Central memory CD4-positive, alpha-beta T cell (primary cell): ENCODE results near the gene BCDIN3D.
"Not testable (repeated sequence)": the region's sequence is repeated elsewhere in the genome, so short reads cannot be mapped to it uniquely, and the experiment has no call there.

ENCODE experiments used
- DNase-seq: peaks from one replicate; pipeline ENCODE4 v3.0.0; 2022

The BCDIN3D gene

DNA sequence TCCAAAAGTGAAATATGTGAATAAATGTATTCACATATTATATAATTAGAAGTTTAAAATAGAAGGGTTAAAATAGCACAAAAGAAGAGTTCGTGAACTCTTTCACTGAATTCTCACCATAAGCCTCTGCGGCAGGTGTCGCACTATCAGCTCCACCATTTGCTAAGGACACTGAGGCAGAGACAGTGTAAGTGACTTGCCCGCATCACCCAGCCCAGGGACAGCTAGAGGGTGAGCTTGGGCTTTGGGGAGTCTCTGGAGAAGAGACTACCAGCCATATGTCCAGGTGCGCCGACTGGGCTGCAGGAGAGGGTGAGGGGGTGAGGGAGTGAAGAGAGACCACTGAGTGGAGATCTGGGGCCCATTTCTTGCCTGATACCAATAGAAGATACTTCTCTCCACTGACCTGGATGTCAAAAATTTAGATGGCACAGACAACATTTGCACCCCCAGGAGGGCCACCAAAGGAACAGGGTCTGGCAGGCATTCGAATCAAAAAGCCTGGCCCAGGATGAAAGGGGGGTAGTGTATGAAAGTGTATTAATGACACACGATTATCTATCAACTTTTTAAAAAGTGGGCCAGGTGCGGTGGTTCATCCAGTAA lies 32.3 kb upstream of the BCDIN3D start:
- no peak for DNase-seq

DNA sequence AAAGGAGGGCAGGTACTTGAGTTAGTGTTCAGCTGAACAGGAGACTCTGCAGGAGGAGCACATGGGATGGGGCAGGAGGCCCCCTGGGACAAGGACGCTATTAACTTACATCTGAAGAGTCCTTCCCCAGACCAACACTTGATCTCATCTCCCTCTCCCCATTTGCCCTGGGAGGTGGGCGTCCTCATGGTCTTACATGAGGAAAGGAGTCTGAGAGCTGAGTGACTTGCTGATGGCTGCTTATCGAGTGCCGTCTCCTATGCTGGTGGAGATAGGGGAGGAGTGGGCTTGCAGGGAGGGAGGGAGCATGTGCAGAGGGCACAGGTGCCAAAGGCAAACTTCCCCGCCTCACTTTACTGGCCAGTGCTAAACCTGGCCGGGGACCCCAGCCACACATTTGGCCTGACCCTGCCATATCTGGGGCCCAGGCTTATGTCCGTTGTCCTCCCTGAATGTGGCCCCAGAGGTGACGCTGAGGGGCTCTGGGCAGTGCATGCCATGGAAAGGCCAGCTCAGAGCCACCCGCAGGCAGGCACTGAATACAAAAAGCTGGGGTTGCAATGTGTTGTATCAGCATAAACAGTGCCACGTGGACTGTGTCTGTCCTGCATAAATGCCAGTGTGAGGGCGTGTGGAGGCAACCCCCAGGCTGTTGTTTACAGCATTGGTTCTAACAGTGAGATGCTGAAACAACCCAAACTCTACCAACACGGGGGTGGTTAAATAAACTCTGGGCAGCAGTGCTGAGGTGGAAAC lies 31.4 kb upstream of the BCDIN3D start:
- DNase-seq: no peak

GRCh38 chr12:49873361-49873934 lies 30.5 kb upstream of the BCDIN3D start:
- DNase-seq: no peak

DNA sequence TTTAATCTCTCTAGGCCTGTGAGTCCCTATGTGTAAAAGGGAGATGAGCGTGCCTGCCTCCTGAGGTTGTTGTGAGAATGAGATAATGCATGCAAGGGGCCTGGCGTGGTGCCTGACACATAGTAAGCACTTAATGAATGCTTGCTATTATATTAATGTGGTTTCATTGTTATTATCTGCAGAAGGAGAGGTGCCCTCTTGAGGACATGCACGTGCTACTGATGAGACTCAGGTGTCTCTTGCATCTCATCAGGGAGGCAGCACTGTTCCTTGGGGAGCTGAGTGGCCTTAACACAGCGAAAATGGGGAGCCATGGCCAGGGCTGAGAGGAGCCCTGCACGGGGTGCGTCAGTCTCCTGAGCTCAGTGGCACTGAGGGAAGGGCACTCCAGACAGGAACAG lies 29.9 kb upstream of the BCDIN3D start:
- no peak for DNase-seq

DNA sequence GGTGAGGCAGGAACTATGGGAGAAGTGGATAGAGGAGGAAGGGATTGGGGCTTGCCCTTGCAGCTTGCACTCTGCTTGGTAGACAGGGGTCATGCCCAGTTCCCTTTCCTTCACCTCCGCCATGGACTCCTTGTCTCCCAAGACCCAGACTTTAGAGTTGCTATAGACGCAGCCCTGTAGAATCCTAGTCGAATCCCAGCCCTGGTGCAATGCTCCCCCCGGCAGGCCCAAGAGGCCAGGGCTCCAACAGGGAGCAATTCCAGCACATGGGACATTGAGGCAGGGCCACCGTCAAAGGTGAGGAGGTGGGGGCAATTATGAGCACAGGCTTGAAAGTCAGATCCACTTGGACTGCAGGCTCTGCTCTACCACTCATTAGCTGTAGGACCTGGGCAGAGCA lies 29.5 kb upstream of the BCDIN3D start:
- DNase-seq: no peak

DNA sequence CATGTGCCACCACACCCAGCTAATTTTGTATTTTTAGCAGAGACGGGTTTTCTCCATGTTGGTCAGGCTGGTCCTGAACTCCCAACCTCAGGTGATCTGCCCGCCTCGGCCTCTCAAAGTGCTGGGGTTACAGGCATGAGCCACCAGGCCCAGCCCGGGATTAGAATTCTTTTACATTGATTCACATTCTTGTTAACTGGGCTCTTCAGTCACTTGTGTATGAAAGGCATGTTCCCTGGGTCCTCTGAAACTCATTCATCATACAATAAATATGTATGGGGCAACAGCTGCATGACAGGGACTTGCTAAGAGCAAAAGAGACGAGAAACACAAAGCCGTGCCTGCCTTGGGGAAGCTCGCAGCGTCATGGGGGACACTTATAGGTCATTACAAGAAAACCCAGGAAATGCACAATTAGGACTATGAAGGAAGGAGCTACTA lies 28.9 kb upstream of the BCDIN3D start:
- not testable (repeated sequence) for DNase-seq

DNA sequence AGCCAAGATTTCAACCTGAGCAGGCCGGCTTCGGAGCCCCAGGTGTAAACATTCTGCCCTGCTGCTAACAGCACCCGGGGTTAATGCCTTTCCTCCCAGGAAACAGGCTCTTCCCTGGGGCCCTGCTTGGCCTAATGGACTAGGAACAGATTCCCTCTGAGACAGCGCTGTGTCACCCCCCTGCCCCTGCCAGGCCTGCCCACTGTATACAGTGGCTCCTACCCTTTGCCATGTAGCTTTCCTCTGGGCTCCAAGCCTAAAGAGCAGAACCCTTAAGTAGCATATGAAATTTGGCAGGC lies 28.3 kb upstream of the BCDIN3D start:
- no peak for DNase-seq

DNA sequence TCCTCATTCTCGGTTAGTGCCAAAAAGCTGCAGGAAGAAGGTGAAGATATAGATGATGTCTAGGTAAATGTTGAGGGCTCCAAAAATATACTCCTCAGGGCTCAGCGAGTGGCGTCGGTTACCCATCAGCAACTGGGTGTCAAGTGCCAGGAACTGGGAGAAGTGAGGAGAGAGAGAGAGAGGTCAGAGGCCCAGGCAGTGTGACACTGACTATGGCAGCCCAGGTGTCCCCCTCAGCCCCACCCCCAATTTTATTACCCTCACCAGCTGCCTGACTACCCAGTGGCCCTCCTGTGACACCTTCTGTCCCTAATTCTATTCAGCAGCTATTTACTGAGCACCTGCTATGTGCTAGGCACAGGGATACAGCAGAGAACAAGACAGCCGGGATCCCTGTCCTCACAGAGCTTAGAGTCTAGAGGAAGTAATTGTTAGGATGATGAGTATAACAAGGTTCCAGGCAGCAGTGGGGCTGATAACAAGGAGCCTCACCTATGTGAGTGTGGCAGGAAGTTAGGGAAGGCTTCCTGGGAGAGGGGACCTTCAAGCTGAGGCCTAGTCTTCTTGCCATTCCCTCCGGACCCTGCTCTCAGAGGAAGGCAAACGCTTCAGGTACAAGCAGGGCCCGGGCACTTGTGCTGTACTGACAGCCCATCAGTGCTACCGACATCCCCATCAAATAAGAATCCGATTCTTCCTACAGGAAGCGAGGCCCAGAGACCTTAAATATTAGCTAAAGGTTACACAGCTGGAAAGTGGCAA lies 27.8 kb upstream of the BCDIN3D start:
- DNase-seq: no peak

- no peak for DNase-seq
Observed at GRCh38 chr12:49869816-49870500, 27.1 kb upstream of the BCDIN3D start.

GRCh38 chr12:49868952-49869815 lies 26.3 kb upstream of the BCDIN3D start:
- no peak for DNase-seq

DNA sequence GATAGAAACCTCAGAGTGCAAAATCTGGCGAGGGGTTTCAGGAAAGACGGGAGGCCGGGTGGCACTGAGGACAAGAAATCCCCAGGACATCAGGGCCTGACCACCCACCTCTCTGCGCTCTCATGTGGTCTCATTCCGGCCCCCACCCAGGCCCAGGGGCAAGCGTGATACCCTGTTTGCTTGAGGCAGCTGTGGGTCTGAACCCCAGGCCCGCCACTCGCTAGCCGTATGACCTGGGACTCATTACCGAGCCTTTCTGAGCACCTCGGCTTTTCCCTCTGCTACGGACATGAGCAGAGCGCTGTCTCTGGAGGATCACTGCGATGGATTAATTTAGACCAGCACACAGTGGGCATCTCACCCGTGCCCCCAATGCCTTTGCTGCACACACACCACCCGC lies 25.5 kb upstream of the BCDIN3D start:
- no peak for DNase-seq

DNA sequence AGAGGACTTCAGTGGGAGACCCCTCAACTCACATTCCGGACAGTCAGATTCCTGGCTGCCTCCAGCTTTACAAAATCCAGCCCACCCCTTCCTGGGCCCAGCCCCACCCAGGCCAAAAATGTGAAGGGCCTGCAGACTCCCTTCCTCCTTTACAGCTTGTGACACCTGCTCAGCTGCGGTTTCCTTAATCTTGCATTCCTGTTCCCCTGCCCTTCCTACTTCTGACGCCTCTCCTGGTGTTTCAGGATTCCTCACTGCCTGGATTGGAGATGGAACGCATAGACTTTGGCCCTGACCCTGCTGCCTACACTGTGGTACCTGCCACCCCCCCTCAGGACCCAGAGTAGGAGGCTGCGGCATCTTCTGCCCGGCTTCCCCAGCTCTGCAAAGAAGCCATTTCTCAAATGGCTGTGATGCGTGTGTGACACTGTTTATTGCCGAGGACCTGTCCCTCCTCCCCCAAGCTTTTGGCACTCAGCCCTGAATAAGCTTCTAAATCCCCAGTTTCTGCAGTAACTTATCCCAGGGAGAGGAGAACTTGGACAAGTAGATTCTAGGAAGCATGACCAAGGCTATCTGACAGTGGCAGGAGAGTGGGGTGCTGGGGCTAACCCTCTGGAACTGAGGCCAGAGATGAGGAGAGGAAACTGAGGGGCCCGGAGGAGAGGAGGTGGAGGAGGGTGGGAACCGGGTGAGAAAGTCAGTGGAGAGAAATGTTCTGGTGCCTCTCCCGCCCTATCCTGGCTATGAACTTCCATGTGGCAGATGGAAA lies 24.9 kb upstream of the BCDIN3D start:
- no peak for DNase-seq

DNA sequence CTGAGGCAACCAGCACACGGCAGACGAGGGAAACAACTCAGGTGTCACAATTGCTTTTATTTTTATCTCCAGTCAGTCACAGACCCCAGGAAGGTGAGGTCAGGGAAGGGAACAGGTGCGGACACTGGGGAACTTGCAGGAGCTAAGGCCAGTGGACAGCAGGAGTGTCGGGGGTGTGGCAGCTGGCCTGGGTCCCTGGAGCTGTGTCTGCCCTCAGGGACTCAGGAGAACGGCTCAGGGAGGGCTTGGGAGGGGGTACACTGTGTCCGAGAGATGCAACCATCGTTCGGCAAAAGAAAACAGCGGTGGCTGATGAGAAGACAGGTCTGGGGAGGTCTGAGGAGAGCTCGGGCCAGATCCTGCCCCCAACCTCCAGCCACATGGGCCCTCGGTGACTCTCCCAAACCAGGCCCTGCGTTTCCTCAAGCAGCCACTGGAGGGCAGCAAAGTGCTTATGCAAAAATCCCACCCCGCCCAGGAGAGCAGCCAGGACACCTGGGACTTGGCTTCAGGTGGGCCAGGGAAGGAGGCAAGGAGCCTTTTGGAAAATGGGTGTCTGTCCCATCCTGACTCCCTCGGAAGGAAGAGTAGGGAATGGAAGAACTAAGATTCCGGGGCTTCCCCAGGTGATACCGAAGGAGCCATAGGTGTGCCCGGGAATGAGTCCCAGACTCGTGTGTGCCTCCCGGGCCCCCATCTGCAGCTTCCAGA lies 24.1 kb upstream of the BCDIN3D start:
- DNase-seq: peak; percentile 57

DNA sequence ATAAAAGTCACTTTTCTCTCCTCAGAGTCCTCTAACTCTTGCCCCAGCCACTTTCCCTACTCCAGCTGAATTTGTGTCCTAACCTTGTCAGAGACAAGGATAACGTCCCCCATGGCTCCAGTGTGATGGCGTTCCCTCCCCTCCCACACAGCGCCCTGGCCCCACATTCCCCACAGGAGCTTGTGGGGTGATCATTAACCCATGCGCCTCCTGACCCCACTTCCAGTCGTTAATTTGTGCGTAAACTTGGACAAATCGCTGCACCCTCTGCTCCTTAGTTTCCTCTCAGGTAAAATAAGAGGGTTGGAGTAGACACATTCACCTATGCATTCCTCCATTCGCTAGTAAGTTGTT lies 22.9 kb upstream of the BCDIN3D start:
- DNase-seq: no peak

- no peak for DNase-seq
Observed at GRCh38 chr12:49865109-49865781, 22.3 kb upstream of the BCDIN3D start.

- DNase-seq: no peak
Observed at GRCh38 chr12:49864798-49865090, 21.8 kb upstream of the BCDIN3D start.

GRCh38 chr12:49863946-49864797 lies 21.3 kb upstream of the BCDIN3D start:
- no peak for DNase-seq

DNA sequence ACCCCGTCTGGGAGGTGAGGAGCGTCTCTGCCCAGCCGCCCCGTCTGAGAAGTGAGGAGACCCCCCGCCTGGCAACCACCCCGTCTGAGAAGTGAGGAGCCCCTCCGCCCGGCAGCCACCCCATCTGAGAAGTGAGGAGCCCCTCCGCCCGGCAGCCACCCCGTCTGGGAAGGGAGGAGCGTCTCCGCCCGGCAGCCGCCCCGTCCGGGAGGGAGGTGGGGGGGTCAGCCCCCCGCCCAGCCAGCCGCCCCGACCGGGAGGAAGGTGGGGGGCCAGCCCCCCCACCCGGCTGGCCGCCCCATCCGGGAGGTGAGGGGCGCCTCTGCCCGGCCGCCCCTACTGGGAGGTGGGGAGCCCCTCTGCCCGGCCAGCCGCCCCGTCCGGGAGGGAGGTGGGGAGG lies 18.0 kb upstream of the BCDIN3D start:
- not testable (repeated sequence) for DNase-seq

GRCh38 chr12:49855890-49856289 lies 13.0 kb upstream of the BCDIN3D start:
- DNase-seq: not testable (repeated sequence)
